Left ventricle myocardium inferior (tissue), 1 donor: Measurements from ENCODE around the gene DOK4. TPM values are rescaled to one million over a fixed set of nuclear protein-coding genes. Genes with fewer than 3 reads are reported as not detected.

Experiments used
- DNase-seq: peaks from one replicate; pipeline ENCODE4 v3.0.0-alpha.2; 2020
- H3K27ac ChIP-seq: fragments of 200-600 bp; replicated peaks from 2 replicates; pipeline ENCODE4 v1.8.0; 2021
- H3K27me3 ChIP-seq: fragments of 200-600 bp; 2 replicates; pipeline ENCODE4 v1.8.0; 2021; ENCODE audit warnings: low read depth
- H3K36me3 ChIP-seq: fragments of 200-600 bp; 2 replicates; pipeline ENCODE4 v1.8.0; 2021
- H3K4me1 ChIP-seq: fragments of 200-600 bp; 2 replicates; pipeline ENCODE4 v1.8.0; 2021
- H3K4me3 ChIP-seq: fragments of 200-600 bp; 2 replicates; pipeline ENCODE4 v1.8.0; 2021; ENCODE audit warnings: mild to moderate bottlenecking, moderate library complexity
- H3K9me3 ChIP-seq: fragments of 200-600 bp; replicated peaks from 2 replicates; pipeline ENCODE4 v1.8.0; 2021
- intact Hi-C: fragments of 100-400 bp; cut with micrococcal nuclease; formaldehyde crosslinking; loops from one replicate; pipeline ENCODE4 v1.11.0; 2022
- total RNA-seq: library from RNA; stranded (reverse); fragmentation: NEBNext Ultra II Directional; extraction: Animal tissue kit (Norgen Biotek cat#: 25700); gene quantifications from one replicate; pipeline ENCODE4 v1.2.1, GENCODE V29; 2021
- TF ChIP-seq, protein P1 (sequence below): fragments of 200-600 bp; IDR thresholded peaks from 2 replicates; pipeline ENCODE4 v1.8.0; 2021; ENCODE audit warnings: antibody characterized with exemption, mild to moderate bottlenecking, borderline replicate concordance
- donor health status: DM: no; HTN: yes; CAD: no; lungs with severe emphysema.

DOK4 gene
- total RNA-seq, 1 donor from 2014 or later: 10.0 TPM

DNA sequence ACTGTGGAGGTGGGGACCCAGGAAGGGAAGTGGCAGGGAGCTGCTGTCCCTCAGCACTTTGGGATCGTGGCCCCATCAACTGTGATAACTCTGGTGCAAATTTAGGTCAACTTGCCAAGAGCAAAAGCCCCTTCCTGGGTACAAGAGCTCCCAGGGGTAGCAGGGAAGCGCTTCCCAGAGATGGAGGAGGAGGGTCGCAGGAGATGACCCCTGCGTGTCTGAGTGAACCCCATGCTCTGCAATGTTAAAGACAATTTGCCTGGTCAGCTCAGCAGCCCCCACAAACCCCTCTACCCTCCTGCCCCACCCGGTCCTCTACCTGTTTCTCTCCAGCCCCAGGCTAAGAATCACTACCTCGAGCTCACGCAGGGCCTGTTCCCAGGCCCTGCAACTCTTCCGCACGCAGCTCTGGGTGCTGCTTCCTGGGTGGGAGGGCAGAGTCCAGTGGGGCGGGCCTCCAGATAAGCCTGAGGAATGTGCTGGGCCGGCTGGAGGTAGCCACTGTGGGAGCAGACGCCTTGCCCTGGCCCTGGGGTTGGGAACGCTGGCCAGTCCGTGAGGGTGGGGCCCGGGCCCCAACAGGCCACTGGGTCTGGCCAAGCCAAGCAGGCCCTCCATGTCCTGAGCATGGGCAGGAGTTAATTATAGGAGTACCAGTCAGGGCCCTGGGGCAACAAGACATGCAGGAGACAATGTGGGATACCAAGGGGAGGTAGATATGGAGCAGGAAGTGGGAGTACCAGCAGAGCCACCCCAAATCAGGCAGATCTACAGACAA, 6.1 kb downstream of the DOK4 start:
- intact Hi-C loops: no loop called here
- TF ChIP-seq, protein P1, sequence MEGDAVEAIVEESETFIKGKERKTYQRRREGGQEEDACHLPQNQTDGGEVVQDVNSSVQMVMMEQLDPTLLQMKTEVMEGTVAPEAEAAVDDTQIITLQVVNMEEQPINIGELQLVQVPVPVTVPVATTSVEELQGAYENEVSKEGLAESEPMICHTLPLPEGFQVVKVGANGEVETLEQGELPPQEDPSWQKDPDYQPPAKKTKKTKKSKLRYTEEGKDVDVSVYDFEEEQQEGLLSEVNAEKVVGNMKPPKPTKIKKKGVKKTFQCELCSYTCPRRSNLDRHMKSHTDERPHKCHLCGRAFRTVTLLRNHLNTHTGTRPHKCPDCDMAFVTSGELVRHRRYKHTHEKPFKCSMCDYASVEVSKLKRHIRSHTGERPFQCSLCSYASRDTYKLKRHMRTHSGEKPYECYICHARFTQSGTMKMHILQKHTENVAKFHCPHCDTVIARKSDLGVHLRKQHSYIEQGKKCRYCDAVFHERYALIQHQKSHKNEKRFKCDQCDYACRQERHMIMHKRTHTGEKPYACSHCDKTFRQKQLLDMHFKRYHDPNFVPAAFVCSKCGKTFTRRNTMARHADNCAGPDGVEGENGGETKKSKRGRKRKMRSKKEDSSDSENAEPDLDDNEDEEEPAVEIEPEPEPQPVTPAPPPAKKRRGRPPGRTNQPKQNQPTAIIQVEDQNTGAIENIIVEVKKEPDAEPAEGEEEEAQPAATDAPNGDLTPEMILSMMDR: no peak
- Histone ChIP-seq H3K36me3 (no peaks in the 10 kb centered on the region), H3K4me3 (peak overlapping the region; percentile 69), H3K4me1 (peaks cover 62% of the 10 kb centered on the region), H3K27ac (peak overlapping the region; percentile 77), H3K27me3 (no peaks in the 10 kb centered on the region), H3K9me3 (no peaks in the 10 kb centered on the region)
- DNase-seq: peak; percentile 63

DNA sequence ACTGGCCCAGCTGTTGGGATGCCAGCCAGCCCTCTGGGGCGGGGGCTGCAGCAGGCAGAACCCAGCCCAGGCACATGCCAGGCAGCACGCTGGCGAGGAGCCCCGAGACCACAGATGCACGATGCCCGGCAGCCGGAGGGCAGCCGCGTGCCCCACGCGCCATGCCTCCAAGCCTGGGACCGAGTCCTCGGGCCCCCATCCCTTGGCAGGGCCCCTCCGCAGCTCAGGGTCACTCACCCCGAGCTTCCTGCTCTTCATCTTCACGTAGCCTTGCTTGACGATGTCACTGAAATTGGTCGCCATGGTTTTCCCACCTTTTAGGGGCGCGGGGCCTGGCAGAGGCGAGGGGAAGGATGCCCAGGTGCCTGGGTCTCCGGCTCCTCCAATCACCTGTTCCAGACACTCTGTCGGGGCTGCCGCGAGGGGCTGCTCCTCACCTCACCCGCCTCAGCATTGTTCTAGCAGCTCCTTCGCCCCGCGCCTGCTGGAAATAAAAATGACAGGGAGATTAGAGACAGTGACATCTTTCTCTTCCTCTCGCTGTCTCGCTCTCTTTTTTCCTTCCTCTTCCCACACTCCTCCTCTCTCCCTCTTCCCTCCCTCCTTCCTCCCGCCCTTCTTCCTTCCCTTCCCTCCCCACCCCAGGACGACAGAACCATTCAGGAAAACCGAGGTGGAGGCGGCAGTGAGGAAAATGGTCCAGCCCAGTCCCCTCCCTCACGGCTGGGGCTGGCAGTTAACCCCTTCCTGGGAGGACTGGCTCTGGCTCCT, 6.9 kb downstream of the DOK4 start:
- Histone ChIP-seq H3K27ac (peak overlapping the region; percentile 77), H3K36me3 (peaks cover 4% of the 10 kb centered on the region), H3K4me1 (peaks cover 54% of the 10 kb centered on the region), H3K9me3 (no peaks in the 10 kb centered on the region), H3K27me3 (no peaks in the 10 kb centered on the region), H3K4me3 (peak overlapping the region; percentile 69)
- TF ChIP-seq, protein P1: no peak
- peak; percentile 58 for DNase-seq
- intact Hi-C loops: no loop called here

- Histone ChIP-seq H3K36me3 (peaks cover 11% of the 10 kb centered on the region), H3K9me3 (no peaks in the 10 kb centered on the region), H3K4me3 (peak overlapping the region; percentile 69), H3K27me3 (no peaks in the 10 kb centered on the region), H3K27ac (peak overlapping the region; percentile 77), H3K4me1 (peaks cover 52% of the 10 kb centered on the region)
- no peak for DNase-seq
- intact Hi-C loops: no loop called here
- TF ChIP-seq, protein P1: no peak
Observed at GRCh38 chr16:57478396-57479204, 7.7 kb downstream of the DOK4 start.

DNA sequence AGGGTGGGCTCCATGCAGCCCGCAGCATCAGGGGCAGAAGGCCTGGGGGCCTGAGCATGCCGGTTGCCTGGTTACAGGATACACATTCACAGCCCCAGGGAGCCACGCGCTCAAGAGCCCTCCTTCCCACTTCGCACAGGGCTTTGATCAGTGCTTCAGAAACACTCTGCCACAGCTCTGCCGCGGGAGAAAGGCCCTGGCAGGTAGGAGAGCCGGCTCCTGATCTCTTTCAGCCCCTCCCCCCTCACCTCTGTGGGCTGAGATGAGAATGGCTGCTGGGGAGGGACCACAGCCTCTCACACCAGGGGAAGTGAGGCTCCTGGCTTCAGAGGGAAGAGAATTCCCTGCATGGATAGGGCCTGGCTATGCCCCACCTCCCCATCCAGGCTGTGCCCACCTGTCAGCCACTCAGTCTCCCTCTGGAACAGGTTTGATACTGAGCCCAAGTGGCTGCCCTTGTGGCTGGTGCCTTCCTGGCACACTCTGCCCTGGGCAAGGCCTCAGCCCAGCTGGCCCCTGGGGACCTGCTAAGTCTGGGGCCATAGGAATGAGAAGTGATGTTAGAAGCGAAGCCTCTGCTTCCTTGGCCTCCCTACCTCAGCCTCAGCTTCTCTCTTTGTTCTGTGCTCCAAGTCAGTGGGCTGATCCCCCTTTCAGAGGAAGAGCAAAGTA, 8.6 kb downstream of the DOK4 start:
- no peak overlapping the region for H3K4me3 ChIP-seq
- no peaks in the 10 kb centered on the region for H3K9me3 ChIP-seq
- H3K36me3 ChIP-seq: peaks cover 20% of the 10 kb centered on the region
- no peak for DNase-seq
- H3K4me1 ChIP-seq: peaks cover 57% of the 10 kb centered on the region
- intact Hi-C loops: no loop called here
- TF ChIP-seq, protein P1: no peak
- no peaks in the 10 kb centered on the region for H3K27me3 ChIP-seq
- no peak overlapping the region for H3K27ac ChIP-seq
